GM12874 (cell line): Measurements from ENCODE around the gene POM121L12.

ENCODE experiments used
- TF ChIP-seq, protein P1 (sequence below): IDR thresholded peaks from 2 replicates; pipeline ENCODE4 v1.5.1; 2011; ENCODE audit warnings: low read depth, mild to moderate bottlenecking, control low read depth, low read length, moderate library complexity; ENCODE audit not compliant: insufficient read depth

POM121L12 gene

DNA sequence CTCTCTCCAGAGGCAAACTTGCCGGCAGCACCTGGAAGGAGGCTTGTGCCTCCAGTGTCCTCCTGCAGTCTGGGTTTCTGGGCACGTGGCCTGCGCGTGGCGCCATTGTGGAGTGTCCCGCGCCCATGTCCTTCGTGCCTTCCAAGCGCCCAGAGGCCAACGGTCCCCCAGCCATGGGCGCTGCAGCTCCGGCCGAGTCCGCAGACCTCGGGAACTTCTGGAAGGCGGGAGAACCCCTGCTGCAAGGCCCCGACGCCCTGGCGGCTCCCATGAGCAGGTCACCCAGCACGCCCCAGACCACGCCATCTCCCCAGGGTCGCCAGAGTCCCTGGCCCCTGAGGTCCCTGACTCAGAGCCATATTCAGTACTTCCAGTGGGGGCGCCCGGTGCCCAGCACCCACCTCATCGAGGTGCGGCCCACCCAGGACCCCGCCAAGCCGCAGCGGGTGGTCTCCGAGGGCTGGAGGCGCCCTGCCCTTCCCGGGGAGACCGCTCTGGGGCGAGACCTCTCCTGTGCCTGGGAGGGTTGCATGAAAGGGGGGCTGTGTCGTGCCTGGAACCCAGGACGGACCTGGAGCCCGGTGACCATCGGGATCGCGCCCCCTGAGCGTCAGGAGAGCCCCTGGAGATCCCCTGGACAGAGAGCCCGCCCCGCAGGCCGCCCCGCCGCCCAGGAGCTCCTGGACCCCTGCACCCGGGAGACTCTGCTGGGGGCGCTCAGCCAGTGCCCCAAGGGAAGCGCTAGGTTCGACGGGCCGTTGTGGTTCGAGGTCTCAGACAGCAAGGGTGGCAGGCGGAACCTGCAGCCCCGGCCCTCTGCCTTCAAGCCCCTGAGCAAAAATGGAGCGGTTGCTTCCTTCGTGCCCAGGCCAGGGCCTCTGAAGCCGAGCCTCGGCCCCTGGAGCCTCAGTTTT, at the start of gene POM121L12:
Gene POM121L12 (plus strand): TSS at position 135 of the 914 bp plus-strand sequence. CDS start 39 bp downstream, at position 174.
- TF ChIP-seq, protein P1, sequence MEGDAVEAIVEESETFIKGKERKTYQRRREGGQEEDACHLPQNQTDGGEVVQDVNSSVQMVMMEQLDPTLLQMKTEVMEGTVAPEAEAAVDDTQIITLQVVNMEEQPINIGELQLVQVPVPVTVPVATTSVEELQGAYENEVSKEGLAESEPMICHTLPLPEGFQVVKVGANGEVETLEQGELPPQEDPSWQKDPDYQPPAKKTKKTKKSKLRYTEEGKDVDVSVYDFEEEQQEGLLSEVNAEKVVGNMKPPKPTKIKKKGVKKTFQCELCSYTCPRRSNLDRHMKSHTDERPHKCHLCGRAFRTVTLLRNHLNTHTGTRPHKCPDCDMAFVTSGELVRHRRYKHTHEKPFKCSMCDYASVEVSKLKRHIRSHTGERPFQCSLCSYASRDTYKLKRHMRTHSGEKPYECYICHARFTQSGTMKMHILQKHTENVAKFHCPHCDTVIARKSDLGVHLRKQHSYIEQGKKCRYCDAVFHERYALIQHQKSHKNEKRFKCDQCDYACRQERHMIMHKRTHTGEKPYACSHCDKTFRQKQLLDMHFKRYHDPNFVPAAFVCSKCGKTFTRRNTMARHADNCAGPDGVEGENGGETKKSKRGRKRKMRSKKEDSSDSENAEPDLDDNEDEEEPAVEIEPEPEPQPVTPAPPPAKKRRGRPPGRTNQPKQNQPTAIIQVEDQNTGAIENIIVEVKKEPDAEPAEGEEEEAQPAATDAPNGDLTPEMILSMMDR: no peak

DNA sequence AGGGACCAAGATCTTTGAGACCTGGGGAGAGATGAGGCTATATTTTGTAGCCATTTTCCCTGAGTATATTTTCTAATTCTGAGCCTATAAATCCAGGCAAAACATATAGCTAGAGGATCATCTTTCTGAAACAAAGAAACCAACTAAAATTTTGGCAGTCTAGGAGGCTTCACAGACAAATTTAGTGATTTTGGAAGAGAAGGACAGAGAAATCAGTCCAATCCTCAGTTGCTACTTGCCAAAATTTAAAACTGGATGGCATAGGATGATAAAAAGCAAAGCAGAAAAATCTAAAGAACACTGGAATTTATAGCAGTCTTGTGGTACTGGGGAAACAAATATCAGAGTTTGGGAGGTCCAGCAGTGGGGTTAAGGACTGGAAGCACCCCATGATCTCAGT, 43.4 kb upstream of the POM121L12 start:
- TF ChIP-seq, protein P1: no peak

DNA sequence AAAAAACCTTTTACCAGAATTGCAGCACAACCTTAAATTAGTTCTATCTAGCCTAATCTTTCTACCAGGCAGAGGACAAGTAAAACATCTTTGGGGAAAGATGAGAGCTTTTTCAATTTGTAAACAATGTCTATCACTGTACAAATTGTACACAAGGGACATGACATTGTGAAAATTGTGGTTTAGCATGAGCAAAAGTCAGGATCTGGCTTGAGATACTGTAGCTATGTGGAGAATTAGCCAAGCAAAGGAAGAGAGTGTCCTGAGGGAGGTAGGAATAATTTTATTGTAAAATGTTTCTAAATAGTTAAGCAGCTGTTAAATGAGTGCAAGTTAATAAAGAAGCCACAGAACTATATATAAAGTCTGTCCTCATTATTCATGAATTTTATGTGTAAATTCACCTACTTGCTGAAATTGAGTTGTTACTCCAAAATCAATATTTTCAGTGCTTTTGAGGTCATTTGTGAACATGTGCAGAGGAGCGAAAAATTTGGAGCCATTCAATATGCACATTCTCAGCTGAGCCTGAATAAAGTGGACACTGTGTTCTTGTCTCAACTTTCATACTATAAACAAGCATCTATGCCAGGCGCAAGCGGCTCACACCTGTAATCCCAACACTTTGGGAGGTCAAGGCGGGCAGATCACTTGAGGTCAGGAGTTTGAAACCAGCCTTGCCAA, 42.8 kb upstream of the POM121L12 start:
- TF ChIP-seq, protein P1: no peak

DNA sequence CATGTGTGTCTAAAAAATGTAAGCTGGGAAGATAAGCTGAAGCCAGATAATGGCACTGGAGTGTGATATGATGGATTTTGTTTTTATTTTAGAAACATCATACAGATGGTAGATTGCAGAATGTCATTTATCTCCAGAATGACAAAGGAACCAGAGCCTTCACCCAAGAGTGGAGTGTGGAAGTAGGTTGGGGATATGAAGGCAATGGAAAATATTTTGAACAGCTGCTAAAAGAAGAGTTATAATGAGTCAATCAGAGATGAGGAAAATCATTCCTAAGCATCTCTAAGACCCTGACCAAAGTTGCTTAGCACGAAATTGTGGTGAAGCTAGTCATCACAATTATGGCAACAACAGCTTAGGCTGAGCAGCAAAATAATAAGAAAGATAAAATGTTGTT, 39.8 kb upstream of the POM121L12 start:
- TF ChIP-seq, protein P1: no peak

DNA sequence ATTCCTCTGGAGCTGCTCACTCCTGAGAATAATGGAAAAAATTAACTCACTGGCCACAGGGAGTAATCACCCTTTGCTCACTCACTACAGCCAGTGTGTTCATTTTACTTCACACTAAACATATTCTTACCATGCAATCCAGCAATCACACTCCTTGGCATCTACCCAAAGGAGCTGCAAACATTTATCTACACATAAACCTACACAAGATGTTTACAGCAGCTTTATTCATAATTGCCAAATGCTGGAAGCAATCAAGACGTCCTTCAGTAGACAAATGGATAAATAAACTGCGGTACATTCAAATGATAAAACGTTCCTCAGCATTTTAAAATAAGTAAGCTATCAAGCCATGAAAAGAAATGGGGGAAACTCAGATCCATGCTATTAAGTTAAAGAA, 34.2 kb upstream of the POM121L12 start:
- TF ChIP-seq, protein P1: no peak

DNA sequence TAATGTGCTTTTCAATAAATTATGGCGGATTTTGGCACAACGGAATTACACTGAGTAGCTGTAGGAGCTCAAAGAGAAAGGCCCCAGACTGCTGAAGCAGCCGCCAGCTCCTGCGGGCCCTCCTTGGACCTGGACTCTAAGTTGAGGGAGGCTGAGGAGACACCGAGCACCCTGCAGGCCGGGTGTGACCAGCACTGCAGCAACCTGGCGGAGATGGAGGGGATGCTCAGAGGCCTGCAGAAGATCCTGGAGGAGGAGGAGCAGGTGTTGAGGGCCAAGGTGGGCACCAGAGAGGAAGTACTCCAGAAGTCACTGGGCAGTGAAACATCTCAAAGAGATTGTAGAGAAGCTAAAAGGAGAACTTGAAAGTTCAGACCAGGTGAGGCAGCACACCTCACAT, 33.0 kb upstream of the POM121L12 start:
- TF ChIP-seq, protein P1: no peak

DNA sequence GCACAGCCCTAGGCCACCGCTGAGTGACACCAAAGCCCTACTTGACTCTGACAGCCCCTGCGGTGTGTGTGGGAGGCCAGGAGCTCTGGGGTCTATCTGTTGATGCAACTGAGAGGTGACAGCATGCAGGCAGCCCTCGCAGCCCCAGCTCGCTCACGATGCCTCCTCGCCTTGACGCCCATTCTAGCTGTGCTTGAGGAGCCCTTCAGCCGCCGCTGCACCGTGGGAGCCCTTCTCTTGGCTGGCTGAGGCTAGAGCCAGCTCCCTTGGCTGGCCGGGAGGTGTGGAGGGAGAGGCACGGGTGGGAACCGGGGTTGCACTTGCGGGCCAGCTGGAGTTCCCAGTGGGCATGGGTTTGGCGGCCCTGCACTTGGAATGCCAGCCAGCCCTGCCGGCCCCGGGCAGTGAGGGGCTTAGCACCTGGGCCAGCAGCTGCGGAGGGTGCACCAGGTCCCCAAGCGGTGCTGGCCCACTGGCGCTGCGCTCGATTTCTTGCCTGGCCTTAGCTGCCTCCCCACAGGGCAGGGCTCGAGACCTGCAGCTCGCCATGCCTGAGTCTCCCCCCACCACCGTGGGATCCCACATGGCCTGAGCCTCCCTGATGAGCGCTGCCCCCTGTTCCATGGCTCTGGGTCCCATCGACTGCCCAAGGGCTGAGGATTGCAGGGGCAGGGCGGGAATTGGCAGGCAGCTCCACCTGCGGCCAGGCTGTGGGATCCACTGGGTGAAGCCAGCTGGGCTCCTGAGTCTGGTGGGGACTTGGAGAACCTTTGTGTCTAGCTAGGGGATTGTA, 31.6 kb upstream of the POM121L12 start:
- TF ChIP-seq, protein P1: no peak
